ENCODE results near the gene CTRB1.
A peak's percentile ranks its signal among the peaks of the same experiment; 100 is the strongest.

CTRB1 gene

GRCh38 chr16:75218256-75219076 is at the start of gene CTRB1:
Gene CTRB1 (plus strand): TSS chr16:75218988. CDS start chr16:75219008, 20 bp downstream.
- DNase-seq = no peak

DNA sequence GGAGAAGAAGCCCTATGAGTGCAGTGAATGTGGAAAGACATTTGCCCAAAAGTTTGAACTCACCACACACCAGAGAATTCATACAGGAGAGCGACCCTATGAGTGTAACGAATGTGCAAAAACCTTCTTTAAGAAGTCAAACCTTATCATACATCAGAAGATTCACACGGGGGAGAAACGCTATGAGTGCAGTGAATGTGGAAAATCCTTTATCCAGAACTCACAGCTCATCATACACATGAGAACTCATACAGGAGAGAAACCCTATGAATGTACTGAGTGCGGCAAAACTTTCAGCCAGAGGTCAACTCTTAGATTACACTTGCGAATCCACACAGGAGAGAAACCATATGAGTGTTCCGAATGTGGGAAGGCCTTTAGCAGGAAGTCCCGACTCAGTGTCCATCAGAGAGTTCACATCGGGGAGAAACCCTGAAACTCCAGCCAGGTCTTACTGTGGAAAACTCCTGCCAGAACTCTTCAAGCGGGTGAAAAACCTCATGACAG is 48.8 kb upstream of the CTRB1 start:
- no peak for DNase-seq

- DNase-seq = no peak
Measured at GRCh38 chr16:75172578-75172977, 46.2 kb upstream of the CTRB1 start.

DNA sequence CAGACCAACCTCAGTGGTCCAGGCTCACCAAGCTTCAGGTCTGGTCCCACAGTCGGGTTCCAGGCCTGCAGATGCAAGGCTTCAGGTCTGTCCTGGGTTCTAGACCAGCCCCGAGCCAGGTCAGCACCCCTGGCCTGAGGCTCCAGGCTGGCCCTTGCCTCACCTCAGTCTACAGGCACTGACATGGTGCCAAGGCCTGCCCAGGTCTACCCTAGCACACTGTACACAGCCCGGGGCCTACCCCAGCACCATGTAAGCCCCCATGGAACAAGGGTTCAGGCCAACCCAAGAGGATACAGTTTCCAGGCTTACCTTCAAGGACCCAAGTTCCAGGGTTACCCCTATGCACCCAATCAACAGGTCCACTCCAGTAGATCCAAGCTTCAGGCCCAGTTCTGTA is 43.7 kb upstream of the CTRB1 start:
- DNase-seq = no peak

DNA sequence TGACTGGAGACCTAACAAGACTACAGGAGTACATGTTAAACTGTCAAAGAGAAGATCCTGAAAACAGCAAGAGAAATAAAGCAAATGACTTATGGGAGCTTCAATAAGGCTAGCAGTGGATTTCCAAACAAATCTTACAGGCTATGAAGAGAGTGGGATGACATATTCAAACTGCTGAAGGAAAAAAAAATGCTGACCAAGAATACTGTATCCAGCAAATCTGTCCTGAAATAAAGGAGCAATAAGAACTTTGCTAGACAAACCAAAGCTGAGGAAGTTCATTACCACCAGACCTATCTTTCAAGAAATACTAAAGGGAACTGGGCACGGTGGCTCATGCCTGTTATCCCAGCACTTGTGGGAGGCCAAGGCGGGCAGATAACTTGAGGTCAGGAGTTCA is 41.9 kb upstream of the CTRB1 start:
- DNase-seq = no peak

GRCh38 chr16:75179208-75179607 is 39.6 kb upstream of the CTRB1 start:
- DNase-seq = no peak

DNA sequence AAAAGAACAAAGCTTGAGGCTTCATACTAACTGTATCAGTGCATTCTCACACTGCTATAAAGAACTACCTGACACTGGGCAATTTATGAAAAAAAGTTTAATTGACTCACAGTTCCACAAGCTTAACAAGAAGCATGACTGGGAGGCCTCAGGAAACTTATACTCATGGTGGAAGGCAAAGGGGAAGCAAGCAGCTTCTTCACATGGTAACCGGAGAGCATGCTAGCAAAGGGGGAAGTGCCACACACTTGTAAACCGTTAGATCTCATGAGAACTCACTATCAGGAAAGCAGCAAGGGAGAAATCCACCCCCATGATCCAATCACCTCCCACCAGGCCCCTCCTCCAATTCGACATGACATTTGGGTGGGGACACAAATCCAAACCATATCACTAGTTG is 37.2 kb upstream of the CTRB1 start:
- DNase-seq = no peak

GRCh38 chr16:75188832-75189477 is 29.8 kb upstream of the CTRB1 start:
- no peak for DNase-seq

DNA sequence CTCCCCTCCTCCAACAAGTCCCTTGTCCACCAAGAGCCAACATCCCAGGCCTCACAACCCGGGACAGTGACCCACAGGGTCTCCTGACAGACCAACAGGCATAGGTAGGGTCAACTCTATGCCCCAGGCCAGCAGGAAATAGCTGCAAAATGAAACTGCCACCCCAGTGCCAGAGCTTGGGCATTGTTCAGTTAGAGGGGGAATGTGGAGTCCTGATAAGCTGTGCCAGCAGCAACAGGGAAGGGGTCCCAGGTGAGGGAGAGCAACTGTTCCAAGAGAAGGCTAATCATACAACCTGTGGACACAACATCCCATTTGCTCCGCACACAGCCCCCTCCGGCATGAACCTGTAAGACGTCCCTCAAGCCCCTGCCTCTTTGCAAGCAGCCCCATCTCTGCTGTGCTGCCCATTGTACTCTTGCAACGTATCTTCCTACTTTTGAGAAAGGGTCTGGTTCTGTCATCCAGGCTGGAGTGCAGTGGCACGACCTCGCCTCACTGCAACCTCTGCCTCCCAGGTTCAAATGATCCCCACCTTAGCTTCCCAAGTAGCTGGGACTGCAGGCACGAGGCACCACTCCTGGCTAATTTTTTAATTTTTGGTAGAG is 29.0 kb upstream of the CTRB1 start:
- no peak for DNase-seq

DNA sequence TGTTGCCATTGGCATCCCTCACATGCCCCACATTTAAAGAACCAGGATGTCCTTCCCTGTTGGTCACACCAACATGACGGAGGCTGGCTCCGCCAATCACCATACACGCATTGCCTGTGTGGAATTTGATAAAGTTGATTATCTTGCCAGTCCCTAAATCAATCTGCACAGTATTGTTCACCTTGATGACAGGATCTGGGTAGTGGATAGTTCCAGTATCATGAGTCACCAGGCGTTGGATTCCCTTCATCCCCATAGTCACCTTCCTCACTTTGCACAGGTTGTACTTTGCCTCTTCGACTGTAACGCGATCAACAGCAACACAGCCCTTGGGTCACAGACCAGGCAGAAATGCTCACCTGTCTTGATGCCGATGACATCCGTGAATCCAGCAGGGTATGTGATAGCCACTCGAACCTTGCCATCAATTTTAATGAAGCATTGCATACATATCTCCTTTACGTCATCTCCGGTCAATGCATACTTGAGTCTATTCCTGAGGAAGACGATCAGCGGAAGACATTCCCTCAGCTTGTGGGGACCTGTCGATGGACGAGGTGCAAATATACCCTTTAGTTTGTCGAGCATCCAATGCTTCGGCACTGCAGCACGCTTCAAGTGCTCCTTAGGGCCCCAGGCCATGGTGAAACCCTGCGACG is 26.1 kb upstream of the CTRB1 start:
- peak; percentile 13 for DNase-seq

- DNase-seq = no peak
Measured at GRCh38 chr16:75193265-75193650, 25.5 kb upstream of the CTRB1 start.

DNA sequence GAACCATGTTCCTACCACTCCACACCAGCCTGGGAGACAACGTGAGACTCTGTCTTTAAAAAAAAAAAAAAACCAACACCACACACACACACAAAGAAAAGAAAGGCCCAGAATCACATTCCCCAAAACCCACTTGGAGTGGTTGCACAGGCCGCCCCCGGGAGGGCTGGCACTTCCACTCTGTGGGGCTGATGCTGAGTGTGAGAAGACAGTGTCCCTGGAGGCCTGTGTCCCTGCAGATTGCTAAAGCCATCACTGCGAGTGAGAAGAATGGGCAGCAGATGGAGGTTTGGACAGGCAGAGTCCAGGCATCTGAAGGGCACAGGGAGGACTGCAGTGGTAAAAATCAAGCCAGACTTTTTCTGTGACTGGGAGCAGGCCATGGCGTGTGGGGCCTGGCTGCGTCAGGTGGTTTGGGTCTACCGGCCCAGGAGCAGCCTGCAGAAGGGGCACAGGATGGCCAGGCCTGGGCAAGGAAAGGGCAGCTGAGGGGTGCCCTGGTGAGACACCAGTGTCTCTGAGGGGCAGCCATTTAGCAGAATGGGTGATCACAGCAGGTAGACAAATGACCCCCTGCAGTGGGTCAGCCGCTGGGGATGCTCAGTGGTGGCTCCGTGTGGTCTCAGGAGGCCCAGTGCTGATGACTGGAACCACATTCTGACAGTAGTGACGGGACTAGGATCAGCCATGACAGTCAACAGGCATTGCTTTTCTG is 24.9 kb upstream of the CTRB1 start:
- no peak for DNase-seq

DNA sequence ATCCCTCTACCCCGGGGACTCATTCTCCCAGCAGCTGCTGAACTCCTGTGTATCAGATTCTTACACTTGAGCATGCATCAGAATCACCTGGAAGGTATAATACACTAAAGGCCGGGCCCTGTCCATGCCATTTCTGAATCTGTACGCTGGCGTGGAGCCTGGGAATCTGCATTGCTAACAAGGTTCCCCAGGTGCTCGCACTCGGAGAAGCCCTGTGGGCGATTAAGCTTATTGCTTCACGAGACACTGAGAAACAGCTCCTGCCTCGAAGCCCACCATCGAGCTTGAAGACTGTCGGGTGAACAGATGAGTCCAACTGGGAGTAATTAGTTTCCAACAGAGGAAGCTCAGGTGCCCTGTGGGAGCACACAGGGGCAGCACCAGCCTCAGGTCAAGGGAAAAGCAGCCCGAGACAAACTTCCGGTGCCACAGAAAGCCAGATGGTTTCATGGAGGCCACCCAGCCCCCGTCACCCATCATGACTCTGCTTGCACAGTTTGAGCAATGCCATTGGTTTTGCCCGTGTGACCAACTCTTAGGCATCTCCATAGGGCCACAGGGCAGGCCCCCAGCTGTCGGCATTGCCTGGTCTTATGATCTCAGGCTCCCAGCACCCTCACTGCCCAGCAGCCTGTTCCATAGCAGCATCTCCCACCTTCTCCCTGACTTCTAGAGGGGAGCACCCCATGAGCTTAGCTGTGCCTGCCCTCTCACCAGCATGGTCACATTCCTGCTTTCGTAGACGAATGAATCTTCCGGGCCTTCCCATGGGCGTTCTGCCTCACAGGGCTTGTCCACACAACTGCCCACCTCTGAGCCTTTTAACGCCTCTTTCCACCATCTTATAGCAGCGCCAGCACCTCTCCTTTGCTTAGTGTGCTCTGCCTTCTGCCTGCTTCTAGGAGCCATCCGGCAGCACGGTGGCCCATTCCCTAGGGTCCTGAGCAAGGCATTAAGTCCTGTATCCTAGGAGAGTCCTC is 22.7 kb upstream of the CTRB1 start:
- no peak for DNase-seq

DNA sequence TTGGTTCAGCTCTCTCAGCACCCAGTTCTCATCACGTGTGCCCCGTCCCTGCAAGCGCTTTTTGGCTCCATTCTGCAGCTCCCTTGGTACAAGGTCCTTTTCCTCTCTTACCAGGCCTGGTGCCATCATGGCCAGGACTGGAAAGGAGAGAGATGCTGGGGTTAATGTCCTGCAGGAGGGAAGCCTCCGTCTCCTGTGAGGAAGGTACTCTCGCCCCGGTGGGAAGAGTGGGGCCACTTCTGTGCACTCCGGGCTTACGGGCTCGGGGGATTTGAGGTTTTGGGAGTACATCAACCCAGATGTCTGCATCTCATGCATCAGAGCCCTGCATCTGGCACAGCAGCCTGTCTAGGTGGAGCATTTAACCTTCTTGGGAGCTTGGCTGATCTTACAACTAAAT is 22.0 kb upstream of the CTRB1 start:
- no peak for DNase-seq

GRCh38 chr16:75197522-75198134 is 21.2 kb upstream of the CTRB1 start:
- no peak for DNase-seq

DNA sequence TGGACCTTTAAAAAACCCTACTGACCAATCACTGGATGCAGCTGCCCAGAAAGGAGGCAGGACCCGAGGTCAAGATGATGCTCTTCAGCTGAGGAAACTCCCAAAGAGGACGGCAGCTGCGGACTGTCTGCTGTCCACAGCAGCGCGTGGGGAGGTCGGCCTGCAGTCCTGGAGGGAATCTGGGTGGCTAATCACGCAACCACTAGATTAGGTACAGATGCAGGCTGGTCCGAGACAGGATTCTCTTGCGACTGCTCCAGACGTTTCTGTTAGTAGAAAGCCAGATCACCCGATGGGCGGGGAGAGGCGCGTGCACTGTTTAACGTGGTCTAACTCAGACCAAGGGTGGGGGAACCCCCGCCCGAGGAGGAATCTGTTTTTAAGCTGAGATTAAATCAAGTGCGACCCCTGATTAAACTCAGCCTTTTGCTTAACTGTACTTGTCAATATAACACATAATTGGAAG is 20.6 kb upstream of the CTRB1 start:
- no peak for DNase-seq

GRCh38 chr16:75202069-75202590 is 16.7 kb upstream of the CTRB1 start:
- DNase-seq = no peak

- no peak for DNase-seq
Measured at GRCh38 chr16:75203096-75203495, 15.7 kb upstream of the CTRB1 start.

- DNase-seq = no peak
Measured at GRCh38 chr16:75203667-75204409, 14.9 kb upstream of the CTRB1 start.

- DNase-seq = no peak
Measured at GRCh38 chr16:75204410-75204758, 14.4 kb upstream of the CTRB1 start.

Measured in DMS79 treated with DMSO at 0.1 percent for 48 hours (cell line).